ENCODE measurements around the gene APOBEC3G. TPM values are rescaled to one million over a fixed set of nuclear protein-coding genes. Genes with fewer than 3 reads are reported as not detected.

The APOBEC3G gene
- total and polyA plus RNA-seq, 2 of the 13 experiments (the other 11 are each of a cell fraction or from before 2014, with no cell fraction given) = 3.2 to 4.1 TPM

DNA sequence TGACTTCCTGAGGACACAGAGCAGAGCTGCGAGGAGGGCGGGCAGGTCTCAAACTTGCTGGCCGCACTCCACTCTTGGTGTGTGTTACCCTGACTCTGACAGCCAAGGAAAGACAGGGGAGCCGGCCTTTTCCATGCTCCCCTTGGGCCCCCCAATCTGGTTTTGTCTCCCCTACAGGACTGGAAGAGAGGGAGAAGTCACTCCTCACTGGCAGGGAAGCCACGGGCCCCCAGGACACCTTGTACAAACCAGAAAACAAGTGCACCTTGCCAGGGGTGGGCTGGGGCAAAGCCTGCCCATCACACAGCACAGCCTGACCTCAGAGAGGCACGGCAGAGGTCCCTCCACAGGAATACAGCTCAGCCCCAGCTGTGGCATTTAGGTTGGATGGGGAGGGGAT lies 55.2 kb downstream of the APOBEC3G start:
- H2AFZ ChIP-seq (ENCODE audit: low read length) = no peak overlapping the region
- DNase-seq (ENCODE audit: low spot score) (no peak), FAIRE-seq (no peak), ATAC-seq (no peak)
- H3K4me2 ChIP-seq (ENCODE audit: low read depth, low read length) = no peak overlapping the region
- no TSS peak for BruUV-seq (replicated peaks)
- ChIA-PET CTCF (ENCODE audit: low intra/inter-chr PET ratio, low total read pairs) (no interaction called here), POLR2A (no interaction called here)
- in situ Hi-C loops (cut with HindIII; ENCODE audit: extremely low pct_ligation_motif_present, low pct_unique_long_range_greater_than_20kb) = no loop called here
- H3K9me3 ChIP-seq (ENCODE audit: low read length) = no peaks in the 10 kb centered on the region
- WGBS (ENCODE audit: low lambda C conversion rate) = 39% methylated on average over 3 of the region's 6 CpGs
- no peaks in the 10 kb centered on the region for H4K20me1 ChIP-seq (ENCODE audit: insufficient read depth, low read length)
- H3K4me3 ChIP-seq (replicated peaks in 1 of 3; ENCODE audit: insufficient read depth in 1 of 3, low read depth in 2 of 3, low read length in 3 of 3) = no peak overlapping the region
- no peak overlapping the region for H3K9ac ChIP-seq (ENCODE audit: insufficient read depth, low read depth, low read length)
- TF ChIP-seq HIVEP1 (CRISPR knock-in tag; IDR thresholded peaks at IDR 0.05) (no peak), TBX3 (IDR thresholded peaks at IDR 0.05; ENCODE audit: borderline replicate concordance) (no peak), PATZ1 (CRISPR knock-in tag; IDR thresholded peaks at IDR 0.05) (no peak), ZNF7 (CRISPR knock-in tag; IDR thresholded peaks at IDR 0.05) (no peak), TCF12 (IDR thresholded peaks at IDR 0.05) (no peak), TCF12 (CRISPR knock-in tag; IDR thresholded peaks at IDR 0.05) (no peak), PCBP2 (optimal IDR thresholded peaks at IDR 0.05; ENCODE audit: low read depth, low read length, poor library complexity, severe bottlenecking) (no peak)
- TF ChIP-seq, protein P1, sequence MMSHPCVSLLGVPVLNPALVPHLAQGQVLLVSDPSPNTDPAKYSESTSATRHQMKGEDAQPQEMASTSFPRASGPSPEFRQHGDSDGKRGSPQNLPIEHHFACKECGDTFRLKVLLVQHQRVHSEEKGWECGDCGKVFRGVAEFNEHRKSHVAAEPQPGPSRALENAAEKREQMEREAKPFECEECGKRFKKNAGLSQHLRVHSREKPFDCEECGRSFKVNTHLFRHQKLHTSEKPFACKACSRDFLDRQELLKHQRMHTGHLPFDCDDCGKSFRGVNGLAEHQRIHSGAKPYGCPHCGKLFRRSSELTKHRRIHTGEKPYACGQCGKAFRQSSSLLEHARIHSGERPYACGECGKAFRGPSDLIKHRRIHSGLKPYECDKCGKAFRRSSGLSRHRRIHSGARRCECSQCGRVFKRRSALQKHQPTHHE (CRISPR knock-in tag; IDR thresholded peaks at IDR 0.05; ENCODE audit: borderline replicate concordance) = no peak
- TF ChIP-seq, protein P2, sequence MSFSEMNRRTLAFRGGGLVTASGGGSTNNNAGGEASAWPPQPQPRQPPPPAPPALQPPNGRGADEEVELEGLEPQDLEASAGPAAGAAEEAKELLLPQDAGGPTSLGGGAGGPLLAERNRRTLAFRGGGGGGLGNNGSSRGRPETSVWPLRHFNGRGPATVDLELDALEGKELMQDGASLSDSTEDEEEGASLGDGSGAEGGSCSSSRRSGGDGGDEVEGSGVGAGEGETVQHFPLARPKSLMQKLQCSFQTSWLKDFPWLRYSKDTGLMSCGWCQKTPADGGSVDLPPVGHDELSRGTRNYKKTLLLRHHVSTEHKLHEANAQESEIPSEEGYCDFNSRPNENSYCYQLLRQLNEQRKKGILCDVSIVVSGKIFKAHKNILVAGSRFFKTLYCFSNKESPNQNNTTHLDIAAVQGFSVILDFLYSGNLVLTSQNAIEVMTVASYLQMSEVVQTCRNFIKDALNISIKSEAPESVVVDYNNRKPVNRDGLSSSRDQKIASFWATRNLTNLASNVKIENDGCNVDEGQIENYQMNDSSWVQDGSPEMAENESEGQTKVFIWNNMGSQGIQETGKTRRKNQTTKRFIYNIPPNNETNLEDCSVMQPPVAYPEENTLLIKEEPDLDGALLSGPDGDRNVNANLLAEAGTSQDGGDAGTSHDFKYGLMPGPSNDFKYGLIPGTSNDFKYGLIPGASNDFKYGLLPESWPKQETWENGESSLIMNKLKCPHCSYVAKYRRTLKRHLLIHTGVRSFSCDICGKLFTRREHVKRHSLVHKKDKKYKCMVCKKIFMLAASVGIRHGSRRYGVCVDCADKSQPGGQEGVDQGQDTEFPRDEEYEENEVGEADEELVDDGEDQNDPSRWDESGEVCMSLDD (CRISPR knock-in tag; IDR thresholded peaks at IDR 0.05; ENCODE audit: borderline replicate concordance) = no peak
- H3K36me3 ChIP-seq (replicated peaks in 1 of 2; ENCODE audit: control insufficient read depth in 1 of 2, insufficient read depth in 2 of 2, low read length in 2 of 2) = no peaks in the 10 kb centered on the region
- 0 out of 5 replicates have a peak, but pooled peaks cover 0 to 2% of the 10 kb centered on the region in 2 experiments for H3K27me3 ChIP-seq (ENCODE audit: control insufficient read depth in 1 of 2, insufficient read depth in 2 of 2, low read length in 2 of 2)
- peaks cover 48% of the 10 kb centered on the region for H3K4me1 ChIP-seq (ENCODE audit: insufficient read depth, low read length)
- H3K79me2 ChIP-seq (ENCODE audit: insufficient read depth, low read length) = no peaks in the 10 kb centered on the region
- intact Hi-C loops (cut with micrococcal nuclease; ENCODE audit: unreplicated experiment) = no loop called here
- no peak overlapping the region for H3K27ac ChIP-seq (ENCODE audit: extremely low read length, insufficient read depth, low read length)

Data from HepG2 (cell line).